HG02623 (cell line): ENCODE measurements around the gene PYM1.

Experiments used
- ATAC-seq: cut with Tn5 transposase; IDR thresholded peaks from one replicate; pipeline ENCODE4 v1.9.1; 2021; ENCODE audit warnings: moderate library complexity; ENCODE audit not compliant: unreplicated experiment

Gene PYM1

DNA sequence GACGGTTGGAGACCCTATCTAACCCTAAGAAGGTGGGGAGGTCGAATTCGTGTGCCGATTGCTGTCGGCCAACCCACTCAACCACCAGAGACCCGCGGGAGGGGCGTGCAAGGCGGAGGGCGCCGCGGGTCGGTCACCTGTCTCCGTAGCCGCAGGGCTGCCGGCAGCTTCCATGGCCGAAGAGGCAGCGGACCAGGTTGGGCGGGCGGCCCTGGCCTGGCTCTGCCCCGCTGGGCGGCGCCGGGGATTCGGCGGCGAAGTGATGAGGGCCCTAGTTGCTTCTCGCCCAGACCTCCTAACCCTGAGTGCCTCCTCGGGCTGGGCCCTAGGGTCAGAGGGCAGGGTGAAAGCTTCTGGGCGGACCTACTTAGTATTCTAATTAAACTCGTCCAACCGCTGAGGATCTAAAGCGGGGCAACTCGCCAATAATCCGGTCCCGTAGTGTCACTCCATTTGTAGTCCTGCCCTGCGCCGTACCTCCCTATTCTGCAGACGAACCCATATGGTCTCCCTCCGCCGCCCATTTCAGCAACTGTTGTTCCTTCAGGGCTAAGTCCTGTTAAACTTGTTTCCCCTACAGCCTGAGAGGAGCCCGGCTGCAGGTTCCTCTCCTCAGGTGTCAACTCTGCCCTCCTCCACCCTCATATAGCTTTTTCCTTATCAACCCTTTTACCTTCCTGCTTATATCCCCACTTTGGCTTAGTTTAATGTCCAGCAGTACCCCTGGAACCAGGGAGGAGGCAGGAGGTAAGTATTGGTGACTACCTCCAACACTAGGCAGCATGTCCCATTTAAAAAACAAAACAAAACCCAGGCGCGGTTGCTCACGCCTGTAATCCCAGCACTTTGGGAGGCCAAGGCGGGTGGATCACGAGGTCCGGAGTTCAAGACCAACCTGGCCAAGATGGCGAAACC, at the start of gene PYM1:
PYM1 (minus strand) TSS at position 307 of the 915 bp plus-strand sequence; CDS start at position 174, 133 bp downstream.
- ATAC-seq, result peak; percentile 37

DNA sequence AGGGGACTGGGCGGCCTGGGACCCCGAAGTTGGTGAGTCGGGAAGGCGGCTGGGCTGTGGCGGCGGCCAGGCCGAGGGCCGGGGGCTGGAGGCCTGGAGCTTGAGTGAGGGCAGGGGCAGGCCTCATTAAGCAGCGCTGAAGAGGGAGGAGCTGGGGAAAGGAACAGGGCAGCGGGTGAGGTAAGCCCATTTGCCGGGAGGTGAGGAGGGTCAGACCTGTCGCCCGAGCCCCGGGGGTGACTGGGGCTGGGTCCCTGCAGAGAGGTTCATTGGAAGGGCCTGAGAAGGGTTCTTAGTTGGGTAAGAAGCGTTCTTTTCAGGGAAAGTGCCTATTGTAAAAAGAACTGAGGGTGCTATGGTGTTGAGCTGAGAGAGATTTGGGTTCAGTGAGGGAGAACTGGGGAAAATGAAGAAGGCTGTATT, 46.6 kb upstream of the PYM1 start:
- ATAC-seq, result peak; percentile 7

DNA sequence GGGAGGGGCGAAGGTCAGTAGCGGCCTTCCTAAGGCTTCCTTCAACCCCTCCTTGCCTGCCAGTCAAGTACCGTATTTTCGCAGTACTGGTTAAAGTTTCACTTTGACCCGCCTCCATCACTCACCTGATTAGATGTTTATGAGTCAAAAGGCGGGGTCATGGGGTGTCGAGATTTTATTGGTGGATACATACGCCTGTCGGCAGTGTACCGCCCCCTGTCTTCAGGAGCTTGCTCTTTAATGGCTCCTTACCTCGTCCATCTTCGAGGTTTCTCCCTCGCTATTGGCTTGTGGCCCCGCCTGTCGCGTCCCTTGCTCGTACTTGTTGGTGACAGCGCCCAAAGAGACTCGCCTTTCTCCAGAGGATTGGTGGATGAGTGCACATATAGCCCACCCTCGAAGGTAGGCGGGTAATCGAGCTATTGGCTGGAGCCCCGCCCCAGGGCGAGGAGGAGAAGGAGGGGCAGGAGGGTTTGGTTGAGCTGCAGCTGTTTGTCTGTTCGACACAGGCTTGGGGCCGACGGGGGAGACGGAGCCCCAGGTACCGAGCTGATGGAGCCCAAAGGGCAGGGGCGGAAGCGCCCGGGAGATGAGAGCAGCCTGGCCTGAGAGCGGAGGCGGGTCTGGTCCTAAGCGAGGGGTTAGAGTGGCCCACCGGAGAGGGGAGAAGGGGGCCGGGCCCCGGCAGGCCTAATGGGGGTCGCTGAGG, 46.1 kb upstream of the PYM1 start, which contains the start of gene RAB5B:
RAB5B (plus strand) TSS at position 480 of the 709 bp plus-strand sequence. CDS start 12,883 bp downstream, outside the sequence.
- ATAC-seq, result peak; percentile 91

DNA sequence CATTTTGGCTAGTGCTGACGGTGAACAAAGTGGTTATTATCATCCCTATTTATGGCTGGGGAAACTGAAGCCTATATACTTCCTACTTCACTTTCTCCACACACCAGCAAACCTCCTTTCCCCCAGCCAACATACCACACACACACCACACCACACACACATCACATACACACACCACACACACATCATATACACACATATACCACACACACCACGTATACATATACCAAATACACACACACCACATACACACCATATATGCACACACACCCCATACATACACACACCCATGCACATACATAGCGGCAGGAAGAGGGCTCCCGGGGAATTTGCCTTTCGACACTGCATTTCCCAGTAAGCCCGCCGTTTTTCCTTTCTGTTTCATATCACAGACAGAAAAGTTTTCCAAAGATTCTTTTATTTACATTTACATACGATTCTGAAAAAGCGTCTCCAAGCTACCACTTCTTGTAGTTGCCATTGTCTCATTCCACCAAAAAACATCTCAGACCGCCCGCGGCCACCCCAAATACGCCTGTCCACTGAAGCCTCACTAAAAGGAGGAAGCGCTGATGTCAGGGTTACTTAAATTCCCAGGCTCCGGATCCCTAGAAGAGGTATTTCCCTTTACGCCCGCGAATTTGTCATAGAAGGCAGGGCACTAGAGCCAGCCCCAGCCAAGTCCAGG, 45.4 kb upstream of the PYM1 start:
- ATAC-seq, result no peak

DNA sequence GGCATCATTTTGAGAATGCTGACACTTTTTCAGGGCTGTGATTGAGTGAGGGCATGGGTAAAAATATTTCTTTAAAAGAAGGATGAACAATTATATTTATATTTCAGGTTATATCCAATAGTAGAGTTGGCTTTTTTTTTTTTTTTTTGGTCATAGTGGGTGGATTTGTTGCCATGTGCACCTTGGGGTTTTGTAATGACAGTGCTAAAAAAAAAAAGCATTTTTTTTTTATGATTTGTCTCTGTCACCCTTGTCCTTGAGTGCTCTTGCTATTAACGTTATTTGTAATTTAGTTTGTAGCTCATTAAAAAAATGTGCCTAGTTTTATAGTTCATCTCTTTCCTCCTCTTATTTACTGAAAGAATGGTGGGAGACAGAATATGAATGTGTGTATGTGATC, 44.8 kb upstream of the PYM1 start:
- ATAC-seq, result no peak

DNA sequence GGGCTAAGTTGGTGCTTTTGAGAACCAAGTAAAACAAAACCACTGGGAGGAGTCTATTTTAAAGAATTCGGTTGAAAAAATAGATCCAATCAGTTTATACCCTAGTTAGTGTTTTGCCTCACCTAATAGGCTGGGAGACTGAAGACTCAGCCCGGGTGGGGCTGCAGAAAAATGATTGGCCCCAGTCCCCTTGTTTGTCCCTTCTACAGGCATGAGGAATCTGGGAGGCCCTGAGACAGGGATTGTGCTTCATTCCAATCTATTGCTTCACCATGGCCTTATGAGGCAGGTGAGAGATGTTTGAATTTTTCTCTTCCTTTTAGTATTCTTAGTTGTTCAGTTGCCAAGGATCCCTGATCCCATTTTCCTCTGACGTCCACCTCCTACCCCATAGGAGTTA, 44.3 kb upstream of the PYM1 start:
- ATAC-seq, result no peak

DNA sequence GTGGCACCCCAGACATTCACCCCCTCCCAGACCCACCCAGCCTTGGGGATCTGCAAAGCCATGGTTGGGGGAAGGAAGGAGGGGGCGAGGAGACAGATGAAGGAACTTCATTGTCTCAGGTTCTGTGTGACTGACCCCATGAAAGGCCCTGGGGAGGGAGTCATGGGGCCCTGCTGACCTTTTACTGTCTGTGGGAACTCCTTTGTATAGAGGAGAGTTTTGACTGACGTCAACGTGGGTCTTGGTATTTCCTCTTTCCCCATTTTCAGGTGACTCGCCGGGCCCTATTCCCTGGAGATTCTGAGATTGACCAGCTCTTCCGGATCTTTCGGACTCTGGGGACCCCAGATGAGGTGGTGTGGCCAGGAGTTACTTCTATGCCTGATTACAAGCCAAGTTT, 43.1 kb upstream of the PYM1 start:
- no peak for ATAC-seq

DNA sequence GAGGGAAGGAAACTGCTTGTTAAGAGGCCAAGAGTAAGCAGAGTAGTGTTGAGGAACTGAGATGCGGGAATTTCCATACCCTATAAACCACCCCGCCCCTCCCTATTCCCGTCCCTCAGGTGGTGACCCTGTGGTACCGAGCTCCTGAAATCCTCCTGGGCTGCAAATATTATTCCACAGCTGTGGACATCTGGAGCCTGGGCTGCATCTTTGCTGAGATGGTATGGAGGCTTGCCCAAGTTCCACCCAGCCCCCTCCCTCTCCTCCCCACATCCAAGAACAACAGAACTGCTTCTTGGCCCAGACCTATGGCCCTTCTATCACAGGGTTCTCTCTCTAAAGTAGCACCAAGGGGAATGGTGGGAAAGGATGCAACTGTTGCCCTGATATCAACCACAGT, 41.7 kb upstream of the PYM1 start:
- no peak for ATAC-seq

DNA sequence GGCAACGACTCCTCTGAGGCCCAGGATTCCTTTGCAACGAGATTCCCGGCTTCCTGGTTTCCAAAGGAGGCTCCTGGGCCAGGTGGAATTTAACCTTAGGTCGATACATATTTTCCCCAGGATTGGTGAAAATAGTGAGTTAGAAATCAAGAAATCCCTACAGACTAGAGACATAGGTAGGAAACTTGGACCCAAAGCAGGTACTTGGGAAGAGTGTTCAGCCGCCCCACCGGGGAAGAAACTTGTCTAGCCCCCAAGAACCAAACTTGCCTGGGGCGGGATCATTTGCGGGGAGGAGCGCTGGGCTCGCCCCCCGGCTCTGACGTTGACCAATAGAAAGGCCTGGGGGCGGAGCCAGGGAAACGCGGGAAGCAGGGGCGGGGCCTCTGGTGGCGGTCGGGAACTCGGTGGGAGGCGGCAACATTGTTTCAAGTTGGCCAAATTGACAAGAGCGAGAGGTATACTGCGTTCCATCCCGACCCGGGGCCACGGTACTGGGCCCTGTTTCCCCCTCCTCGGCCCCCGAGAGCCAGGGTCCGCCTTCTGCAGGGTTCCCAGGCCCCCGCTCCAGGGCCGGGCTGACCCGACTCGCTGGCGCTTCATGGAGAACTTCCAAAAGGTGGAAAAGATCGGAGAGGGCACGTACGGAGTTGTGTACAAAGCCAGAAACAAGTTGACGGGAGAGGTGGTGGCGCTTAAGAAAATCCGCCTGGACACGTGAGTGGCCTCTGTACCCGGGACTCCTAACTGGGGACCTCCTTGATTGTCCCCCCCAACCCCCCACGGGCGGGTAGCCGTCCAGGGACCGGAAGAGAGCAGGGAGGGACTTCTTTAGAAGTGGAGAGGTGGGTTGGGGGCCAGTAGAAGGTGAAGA, 39.0 kb upstream of the PYM1 start, which contains the start of gene CDK2:
CDK2 (plus strand) TSS at position 423 of the 874 bp plus-strand sequence; CDS start at position 602, 179 bp downstream.
- peak; percentile 88 for ATAC-seq

DNA sequence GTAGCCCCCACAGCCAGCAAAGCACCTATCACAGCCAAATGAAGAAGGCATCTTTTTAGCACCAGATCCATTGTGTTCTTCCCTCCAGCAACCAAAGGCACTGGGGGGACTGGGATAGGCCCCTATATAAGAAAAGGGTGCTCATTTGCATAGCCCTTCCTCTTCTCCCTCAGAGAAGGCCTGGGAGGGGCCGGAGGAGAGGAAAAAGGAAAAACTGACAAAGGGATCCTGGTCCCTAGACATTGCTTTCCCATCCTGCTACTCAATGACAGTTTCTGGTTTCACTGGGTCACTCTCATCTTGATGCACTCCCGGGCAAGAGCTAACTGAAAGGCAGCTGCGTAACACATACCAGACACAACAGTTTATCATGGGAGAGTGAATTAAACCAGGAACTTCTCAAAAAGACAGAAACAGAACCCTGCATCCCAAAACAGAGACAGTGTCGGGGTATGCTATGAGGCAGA, 38.3 kb upstream of the PYM1 start, which contains the start of gene PMEL:
PMEL (minus strand) TSS at position 102 of the 467 bp plus-strand sequence; CDS start at position 71, 31 bp downstream.
- ATAC-seq, result no peak

DNA sequence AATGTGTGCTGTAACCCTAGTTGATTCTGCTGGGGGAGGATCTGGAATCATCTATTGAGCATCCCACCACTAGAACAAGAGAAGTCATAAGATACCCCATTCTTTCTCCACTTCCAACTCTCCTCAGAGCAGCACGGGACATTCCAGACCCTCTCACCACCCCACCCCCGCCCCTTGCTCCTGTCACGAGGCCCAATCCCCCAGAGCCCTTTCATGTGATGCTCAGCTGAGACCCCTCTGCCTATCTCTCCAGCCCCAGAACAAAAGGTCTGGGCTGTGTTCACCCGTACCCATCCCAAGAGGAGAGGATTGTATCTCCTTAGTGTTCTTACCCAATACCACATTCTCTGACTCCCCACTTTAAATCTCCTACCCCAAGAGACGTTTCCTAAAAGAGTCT, 37.5 kb upstream of the PYM1 start:
- ATAC-seq, result no peak

DNA sequence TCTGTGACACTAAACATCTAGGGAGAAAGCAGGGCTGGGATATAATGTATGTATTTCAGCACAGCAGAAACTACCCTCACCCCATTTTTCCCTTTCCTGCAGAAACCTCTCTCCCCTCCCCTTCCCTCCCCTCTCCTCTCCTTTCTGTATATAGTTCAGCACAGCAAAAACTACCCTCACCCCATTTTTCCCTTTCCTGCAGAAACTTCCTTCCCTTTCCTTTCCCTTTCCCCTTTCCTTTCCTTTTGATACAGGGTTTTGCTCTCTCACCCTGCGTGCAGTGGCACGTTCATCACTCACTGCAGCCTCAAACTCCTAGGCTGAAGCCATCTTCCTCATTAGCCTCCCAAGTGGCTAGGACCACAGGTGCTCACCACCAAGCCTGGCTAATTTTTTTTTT, 36.1 kb upstream of the PYM1 start:
- ATAC-seq, result no peak

DNA sequence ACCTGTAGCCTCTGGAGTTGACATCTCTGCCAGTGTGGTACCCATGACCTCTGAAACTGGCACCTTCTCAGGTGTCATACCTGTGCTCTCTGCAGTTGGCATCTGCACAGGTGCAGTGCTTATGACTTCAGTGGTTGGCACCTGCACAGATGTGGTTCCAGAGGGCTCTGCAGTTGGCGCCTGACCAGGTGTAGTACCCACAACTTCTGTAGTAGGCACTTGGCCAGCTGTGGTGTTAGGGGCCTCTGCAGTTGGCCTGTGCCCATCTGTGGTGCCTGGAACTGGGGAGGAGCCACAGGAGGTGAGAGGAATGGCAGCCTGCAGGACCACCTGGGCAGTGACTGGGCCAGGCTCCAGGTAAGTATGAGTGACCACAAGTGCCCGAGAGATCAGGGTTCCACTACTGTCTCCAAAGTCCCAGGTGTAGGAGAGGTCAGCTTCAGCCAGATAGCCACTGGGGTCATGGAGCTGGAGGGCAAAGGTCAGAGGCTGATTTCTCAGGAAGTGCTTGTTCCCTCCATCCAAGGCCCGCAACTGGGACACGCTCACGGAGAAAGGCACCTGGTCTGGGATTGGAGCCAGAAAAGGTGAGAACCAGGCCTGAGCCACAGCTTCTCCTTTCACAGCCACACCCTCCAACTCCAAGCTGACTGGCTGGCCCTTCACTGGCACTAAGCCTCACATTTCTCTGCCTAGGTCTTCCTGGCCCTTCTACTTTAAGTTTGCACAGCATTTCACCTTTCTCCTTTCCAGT, 29.6 kb upstream of the PYM1 start:
- ATAC-seq, result no peak

DNA sequence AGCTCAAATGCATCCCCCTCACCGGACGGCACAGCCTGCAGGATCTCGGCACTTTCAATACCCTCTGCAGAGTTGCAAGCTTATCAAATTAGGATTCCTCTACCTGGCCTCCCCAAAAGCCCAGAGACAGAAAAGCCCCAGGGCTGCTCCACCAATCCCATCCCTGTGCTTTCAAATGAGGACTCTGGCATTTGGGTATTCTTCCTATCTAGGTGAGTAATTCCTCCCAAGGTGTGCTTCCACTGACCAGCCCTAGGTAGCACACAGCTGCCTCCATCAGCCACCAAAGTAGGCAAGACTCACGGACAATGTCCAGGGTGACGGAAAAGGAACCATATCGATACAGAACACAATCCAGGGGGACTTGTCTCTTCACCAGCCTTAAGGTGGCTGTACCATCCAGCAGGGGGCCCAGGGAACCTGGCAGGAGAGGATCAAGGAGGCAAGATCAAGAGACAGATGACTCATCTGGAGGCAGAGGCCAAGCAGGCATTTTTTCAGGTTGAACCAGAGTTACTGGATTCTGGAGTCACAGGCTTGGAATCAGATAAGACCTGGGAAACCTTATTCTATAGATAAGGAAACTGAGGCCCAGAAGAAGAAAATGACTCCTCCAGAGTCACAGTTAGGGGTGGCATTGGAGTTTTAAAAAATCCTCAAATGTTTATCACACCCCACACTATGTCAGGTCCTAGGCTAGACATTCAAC, 28.3 kb upstream of the PYM1 start:
- no peak for ATAC-seq

DNA sequence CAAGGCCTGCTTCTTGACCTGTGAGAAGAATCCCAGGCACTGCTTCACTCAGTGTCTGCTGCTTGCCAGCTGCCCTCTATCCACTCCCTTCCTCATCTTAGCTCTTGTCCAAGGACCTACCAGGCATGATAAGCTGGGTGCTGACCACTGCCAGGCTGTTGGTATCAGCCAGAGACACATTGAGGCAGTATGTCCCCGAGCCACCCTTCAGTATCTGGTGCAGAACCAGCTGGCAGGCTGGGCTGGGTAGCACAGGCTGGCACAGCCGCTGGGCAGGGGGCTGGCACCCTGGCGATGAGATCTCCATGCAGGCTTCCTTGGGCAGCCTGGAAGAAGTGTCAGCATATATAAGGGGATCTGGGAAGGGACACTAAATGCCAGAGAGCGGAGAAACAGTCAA, 27.6 kb upstream of the PYM1 start:
- no peak for ATAC-seq

DNA sequence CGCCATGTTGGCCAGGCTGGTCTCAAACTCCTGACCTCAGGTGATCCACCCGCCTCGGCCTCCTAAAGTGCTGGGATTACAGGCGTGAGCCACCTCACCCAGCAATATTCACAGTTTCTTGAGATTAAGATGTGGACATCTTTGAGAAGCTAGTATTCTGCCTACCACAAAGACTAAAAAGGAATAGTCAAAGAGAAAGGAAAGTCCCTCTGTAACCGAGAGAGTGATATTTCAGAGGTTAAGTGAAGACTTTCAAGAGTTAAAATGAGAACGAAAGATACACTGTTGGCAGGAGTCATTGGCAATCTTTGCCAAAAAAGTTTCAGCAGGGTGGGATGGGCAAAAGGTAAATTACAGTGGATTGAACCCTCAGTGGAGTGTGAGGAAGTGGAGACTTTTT, 18.9 kb upstream of the PYM1 start:
- no peak for ATAC-seq

DNA sequence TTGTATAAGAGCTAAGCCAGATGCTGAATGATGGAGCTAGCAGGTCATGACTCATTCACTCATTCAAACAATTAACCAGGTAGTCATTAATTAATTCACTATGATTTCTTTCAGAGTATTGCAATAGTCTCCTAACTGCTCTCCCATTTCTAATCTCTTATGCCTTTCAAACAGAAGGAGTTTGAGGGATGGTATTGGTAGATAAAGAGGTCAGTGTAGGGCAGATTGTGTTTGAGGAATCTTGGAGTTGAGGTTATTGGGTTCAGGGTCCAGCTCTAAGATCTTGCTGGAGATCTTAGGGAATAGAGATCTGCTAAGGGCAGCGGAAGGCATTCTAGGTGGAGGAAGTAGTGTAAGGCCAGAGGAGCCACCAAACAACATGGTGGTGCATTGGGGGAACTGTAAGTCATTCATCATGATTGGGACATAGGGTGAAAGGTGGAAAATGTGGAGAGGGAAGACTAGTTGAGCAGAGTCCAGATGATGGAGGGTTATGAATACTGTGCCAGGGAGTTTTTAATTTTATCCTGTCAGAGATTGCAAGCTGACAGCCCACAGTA, 15.0 kb upstream of the PYM1 start:
- no peak for ATAC-seq

DNA sequence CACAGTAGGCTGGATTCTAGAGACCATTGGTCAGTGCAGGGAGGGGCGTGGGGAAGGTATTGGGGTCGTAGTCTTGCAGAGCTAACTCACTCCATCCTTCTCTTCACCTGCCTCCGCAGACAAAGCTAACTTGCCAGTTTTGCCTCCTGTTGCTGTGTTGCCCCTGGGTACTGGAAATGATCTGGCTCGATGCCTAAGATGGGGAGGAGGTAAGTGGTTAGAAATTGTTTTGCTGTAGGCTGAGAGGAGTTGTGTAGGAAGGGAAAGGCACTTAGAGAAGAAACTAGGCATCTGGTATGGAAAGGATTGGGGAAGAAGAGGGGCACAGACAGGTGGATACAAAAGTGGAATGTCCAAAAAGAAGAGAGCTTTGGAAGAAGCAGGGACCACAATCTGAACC, 14.4 kb upstream of the PYM1 start:
- ATAC-seq, result no peak
